ENCODE data around the gene PGF.
"Not testable (repeated sequence)": the region's sequence is repeated elsewhere in the genome, so short reads cannot be mapped to it uniquely, and the experiment has no call there.

PGF gene

GRCh38 chr14:74955229-74956026 is at the start of gene PGF:
Gene PGF (minus strand): TSS chr14:74955597. CDS start chr14:74955242, 355 bp downstream.
- DNase-seq: peak; percentile 74

- DNase-seq: no peak
These were observed 48.0 kb upstream of the PGF start for GRCh38 chr14:75003250-75004027.

DNA sequence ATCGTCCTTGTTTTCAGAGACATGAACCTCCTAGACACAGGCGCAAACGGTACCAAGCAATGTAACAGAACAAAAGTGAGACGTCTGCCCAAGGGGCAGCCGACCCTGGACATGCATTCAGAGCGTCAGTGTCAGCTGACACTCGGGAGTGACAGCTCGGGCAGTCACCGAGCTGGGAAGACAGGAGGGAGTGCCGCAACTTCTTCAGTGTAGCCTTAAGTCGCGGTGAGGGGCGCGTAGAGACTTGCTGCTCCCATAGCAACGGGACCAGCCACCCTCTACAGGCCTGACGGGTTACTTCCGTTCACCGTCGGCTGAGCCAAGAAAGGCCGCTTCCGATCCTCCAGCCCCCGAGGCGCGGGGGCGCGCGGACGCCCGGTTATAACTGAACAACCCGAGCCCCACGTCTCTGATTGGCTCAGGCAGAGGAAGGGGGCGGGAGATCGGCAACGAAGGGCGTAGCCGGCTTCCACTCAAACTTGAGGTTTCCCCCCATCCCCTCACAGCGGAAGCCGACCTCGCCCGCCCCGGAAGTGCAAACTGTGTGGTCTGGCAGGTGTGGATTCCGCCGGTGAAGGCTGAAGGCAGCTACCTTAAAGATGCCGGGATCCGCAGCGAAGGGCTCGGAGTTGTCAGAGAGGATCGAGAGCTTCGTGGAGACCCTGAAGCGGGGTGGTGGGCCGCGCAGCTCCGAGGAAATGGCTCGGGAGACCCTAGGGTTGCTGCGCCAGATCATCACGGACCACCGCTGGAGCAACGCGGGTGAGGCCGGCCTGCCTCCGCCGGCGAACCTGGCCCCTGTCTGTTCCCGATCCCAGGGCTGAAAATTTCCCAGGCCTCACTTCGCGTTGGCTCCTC is 47.2 kb upstream of the PGF start, which contains the start of gene EIF2B2:
EIF2B2 (plus strand) TSS at position 530 of the 858 bp plus-strand sequence; CDS start at position 600, 70 bp downstream.
- peak; percentile 96 for DNase-seq

DNA sequence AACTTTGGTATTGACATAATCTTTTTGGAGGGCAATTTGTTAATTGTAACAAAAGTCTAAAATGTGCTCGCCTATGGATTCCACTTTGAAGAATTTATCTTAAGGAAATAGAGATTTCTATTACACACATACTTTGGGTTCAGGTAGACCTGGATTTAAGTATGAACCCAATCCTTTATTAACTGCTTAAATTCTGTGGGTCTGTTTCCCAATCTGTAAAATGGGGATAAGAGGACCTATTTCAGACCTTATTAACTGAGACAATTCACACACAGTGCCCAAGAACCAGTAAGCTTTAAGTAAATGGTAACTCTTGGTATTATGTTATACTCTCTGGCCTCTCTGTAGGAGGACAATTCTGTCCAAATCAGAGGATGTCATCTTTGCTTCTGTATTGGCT is 46.5 kb upstream of the PGF start:
- DNase-seq: no peak

DNA sequence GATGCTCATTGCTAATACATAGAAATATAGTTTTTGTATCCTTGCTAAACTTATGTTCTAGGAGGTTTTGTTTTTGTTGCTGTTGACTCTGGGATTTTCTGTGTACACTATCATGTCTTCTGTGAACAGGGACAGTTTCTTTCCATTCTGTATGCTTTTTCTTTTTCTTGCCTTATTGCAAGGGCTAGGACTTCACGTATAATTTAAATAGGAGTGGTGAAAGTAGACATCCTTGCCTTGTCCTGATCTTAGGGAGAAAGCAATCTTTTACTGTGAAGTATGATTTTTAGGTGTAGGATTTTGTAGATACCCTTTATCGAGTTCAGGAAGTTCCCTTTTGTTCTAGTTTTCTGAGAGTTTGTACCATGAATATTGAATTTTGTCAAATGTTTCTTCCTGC is 45.9 kb upstream of the PGF start:
- DNase-seq: no peak

GRCh38 chr14:74995781-74996180 is 40.4 kb upstream of the PGF start:
- not testable (repeated sequence) for DNase-seq

GRCh38 chr14:74994182-74994581 is 38.8 kb upstream of the PGF start:
- not testable (repeated sequence) for DNase-seq

DNA sequence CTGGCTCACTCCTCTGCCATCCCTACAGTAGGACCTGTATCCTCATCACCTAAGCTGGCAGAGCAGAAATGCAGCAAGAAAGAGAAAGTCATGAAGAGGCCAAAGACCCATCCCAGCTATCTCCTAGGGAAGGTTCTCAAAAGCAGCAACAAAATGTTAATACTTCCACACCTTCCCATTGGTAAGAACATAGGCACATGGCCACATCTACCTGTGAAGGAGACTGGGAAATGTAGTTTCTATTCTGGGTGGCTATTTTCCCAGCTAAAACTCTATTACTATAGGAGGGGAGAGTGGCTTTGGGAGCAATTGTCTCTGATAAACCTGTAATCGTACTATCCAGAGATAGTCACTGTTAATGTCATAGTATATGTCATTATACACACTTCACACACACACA is 33.6 kb upstream of the PGF start:
- no peak for DNase-seq

- DNase-seq: no peak
These were observed 32.7 kb upstream of the PGF start for GRCh38 chr14:74988131-74988530.

DNA sequence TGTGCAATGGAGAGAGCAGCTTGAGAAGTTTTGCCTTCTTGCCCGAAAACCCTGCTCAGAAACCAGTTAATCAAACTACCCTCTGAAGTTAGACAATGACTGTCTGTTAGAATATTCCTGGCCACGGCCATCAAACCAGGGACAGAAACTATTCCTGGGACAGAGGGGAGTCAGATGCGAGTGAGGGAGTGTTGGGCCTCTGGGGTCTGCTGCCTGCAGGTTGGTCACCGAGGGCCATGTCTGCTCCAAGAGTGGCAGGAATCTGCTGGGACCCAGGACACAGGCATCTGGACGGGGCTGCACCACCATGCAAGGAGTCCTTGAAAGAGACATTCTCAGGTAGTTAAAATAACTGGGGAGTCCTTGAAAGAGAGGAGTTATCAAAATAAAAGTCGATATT is 30.4 kb upstream of the PGF start:
- DNase-seq: no peak

DNA sequence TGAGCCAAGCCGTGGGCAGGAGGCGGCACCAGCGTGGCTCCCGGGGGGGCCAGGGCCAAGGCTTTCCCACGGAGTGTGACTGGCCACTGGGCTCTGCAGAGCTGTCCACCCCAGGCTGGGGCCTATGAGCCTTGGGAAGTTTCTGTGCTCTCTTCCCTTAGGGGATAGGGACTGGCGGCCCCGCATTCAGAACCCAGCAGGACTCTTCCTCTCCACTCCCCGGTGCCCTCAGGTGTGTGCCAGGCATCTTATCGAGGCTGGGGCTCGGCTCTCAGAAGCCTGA is 29.6 kb upstream of the PGF start:
- no peak for DNase-seq

GRCh38 chr14:74984236-74985027 is 29.0 kb upstream of the PGF start:
- no peak for DNase-seq

DNA sequence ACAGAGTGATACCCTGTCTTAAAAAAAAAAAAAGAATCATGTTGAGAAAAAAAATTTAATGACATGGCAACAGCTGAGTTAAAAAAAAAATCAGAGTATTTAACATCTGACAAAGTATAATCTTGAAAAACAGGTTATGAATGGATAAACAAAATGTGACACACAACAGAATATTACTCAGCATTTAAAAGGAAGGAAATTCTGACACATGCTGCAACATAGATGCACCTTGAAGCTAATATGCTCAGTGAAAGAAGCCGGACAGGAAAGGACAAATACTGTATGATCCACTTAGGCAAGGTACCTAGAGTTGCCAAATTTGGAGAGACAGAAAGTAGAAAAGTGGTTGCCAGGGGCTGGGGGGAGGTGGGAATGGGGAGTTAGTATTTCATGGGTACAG is 27.9 kb upstream of the PGF start:
- no peak for DNase-seq

GRCh38 chr14:74982661-74983060 is 27.3 kb upstream of the PGF start:
- DNase-seq: no peak

DNA sequence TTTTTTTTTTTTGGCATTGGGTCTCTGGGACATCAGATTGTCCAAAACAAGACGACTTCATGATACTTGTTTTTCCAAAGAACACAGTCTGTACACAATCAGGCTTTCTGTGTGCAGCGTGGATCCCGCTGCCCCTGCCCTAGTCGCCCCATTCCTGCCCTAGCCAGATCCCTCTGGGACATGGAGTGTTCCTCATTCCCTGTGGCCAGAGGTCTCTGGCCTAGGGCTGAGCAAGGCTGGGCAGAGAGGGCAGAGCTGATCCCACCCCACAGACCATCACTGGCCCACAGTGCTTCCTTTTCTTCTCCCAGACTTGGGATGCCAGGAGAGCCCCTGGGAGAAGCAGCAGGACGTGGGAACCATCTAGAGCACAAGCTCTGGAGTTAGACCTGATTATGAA is 26.4 kb upstream of the PGF start:
- DNase-seq: no peak

GRCh38 chr14:74981462-74981782 is 26.0 kb upstream of the PGF start:
- DNase-seq: no peak

- DNase-seq: no peak
These were observed 25.5 kb upstream of the PGF start for GRCh38 chr14:74980731-74981461.

- DNase-seq: no peak
These were observed 25.0 kb upstream of the PGF start for GRCh38 chr14:74980398-74980730.

DNA sequence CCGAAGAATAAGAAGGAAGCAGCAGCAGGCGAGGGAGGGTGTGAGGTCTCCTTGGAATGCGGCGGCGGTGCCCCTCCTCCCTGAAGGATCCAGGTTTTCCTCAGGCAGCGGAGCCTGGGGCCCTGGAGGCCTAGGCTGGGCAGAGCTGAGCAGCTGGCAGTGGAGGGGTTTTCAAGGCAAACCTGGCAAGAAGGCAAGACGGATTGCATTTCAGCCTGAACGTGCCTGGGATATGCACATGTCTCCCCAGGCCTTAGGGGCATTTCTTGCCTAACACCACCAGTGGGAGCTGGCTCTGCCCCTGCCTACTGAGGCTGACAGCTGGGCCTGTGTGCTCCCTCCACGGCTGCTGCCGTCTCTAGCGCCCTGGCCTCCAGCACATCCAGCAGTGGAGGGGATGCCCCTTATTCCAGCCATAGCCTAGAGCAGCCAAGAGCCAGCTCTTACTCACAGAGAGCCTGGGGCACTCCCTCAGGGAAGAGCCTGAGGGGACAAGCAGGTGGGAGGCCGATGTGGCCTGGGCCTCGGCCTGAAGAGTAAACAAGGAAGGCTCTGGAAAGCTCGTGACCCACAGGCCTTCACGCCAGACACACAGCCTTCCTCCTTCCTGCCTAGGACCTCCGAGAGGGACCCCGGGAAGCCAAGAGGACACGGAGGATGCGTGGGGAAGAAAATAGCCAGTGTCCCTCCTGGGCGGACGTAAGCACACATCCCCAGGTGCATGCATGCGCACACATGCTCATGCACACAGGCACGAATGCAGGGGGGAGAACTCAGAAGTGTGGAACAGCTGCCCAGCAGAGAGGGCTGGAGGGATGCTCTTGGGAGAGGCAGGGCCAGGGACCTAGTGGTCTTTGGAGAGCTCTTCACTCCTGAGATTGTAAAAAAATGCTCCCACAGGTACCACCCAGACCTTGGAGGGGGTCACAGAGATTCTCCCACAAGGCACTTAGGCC is 24.3 kb upstream of the PGF start:
- DNase-seq: no peak

- no peak for DNase-seq
These were observed 23.6 kb upstream of the PGF start for GRCh38 chr14:74979029-74979428.

DNA sequence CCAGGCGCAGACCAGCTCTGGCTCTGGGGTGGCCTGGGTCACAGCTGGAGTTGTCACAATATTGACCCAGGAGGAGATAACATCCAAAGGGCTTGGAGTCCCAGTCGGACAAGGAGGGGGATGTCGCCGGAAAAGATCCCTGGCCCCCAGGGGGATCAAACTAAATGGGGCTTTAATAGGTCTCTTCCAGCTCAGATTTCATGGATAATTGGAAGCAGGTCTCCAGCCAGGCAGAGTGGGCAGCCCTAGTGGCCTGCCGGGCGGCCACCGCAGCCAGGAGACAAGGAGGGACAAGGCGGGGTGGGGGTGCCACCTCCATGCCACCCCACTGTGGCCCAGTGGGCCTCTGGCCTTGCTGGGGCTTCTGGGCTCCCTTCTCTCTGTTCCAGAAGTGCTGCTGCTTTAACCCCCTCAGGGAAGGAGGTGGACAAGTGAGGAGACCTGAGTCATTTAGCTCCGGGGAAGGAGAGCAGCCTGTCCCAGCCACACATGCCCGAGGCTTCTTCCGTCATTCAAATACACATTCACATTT is 23.1 kb upstream of the PGF start:
- no peak for DNase-seq
